ENCODE results near the gene AK9. TPM values are rescaled to one million over a fixed set of nuclear protein-coding genes. Genes with fewer than 3 reads are reported as not detected.

The AK9 gene
- total RNA-seq, 1 donor from 2014 or later = 8.2 TPM

GRCh38 chr6:109478222-109478805 lies 212.7 kb downstream of the AK9 start:
- Histone ChIP-seq H3F3A (ENCODE audit: low read depth) (peaks cover 26% of the 10 kb centered on the region), H3K4me3 (peak overlapping the region; percentile 35), H3K27me3 (no peaks in the 10 kb centered on the region), H3K4me2 (peak overlapping the region; percentile 99), H4K20me1 (ENCODE audit: low read depth) (peaks cover 4% of the 10 kb centered on the region), H3K4me1 (peaks cover 52% of the 10 kb centered on the region), H3K36me3 (peaks cover 6% of the 10 kb centered on the region), H3K9me3 (ENCODE audit: low read depth) (no peaks in the 10 kb centered on the region), H3K79me2 (ENCODE audit: low read depth) (peaks cover 94% of the 10 kb centered on the region), H3K27ac (peak overlapping the region; percentile 75), H3K9ac (no peak overlapping the region), H2AFZ (replicated peaks) (no peak overlapping the region)
- TF ChIP-seq EZH2phosphoT487 (IDR thresholded peaks at IDR 0.05) = no peak
- TF ChIP-seq CTCF (IDR thresholded peaks at IDR 0.05) = no peak
- no peak for TF ChIP-seq EZH2 (IDR thresholded peaks at IDR 0.05)
- no peak for DNase-seq (ENCODE audit: low spot score)
- H3K4me3 Mint-ChIP-seq = peak overlapping the region; percentile 36
- H3K27ac Mint-ChIP-seq = no peak overlapping the region
- peaks cover 49% of the 10 kb centered on the region for H3K36me3 Mint-ChIP-seq
- peaks cover 37% of the 10 kb centered on the region for H3K4me1 Mint-ChIP-seq
- no peaks in the 10 kb centered on the region for H3K9me3 Mint-ChIP-seq
- peaks cover 2% of the 10 kb centered on the region for H3K27me3 Mint-ChIP-seq (ENCODE audit: insufficient read depth, low read depth)

- H3K36me3 Mint-ChIP-seq = peaks cover 53% of the 10 kb centered on the region
- H3K79me2 ChIP-seq (ENCODE audit: low read depth) = peaks cover 93% of the 10 kb centered on the region
Measured at GRCh38 chr6:109477725-109478124, 213.3 kb downstream of the AK9 start.

GRCh38 chr6:109477184-109477583 lies 213.8 kb downstream of the AK9 start:
- peaks cover 35% of the 10 kb centered on the region for H3K4me1 Mint-ChIP-seq
- no peaks in the 10 kb centered on the region for H3K9me3 ChIP-seq (ENCODE audit: low read depth)
- peak overlapping the region; percentile 99 for H3K4me2 ChIP-seq
- peaks cover 6% of the 10 kb centered on the region for H3K36me3 ChIP-seq
- H3F3A ChIP-seq (ENCODE audit: low read depth) = peaks cover 26% of the 10 kb centered on the region
- peaks cover 3% of the 10 kb centered on the region for H3K27me3 Mint-ChIP-seq (ENCODE audit: insufficient read depth, low read depth)
- no peak overlapping the region for H2AFZ ChIP-seq (replicated peaks)
- no peak for DNase-seq (ENCODE audit: low spot score)
- H3K79me2 ChIP-seq (ENCODE audit: low read depth) = peaks cover 88% of the 10 kb centered on the region
- H3K9me3 Mint-ChIP-seq = no peaks in the 10 kb centered on the region
- no peak overlapping the region for H3K9ac ChIP-seq
- no peaks in the 10 kb centered on the region for H3K27me3 ChIP-seq
- no peak overlapping the region for H3K27ac Mint-ChIP-seq
- H3K27ac ChIP-seq = peak overlapping the region; percentile 75
- peaks cover 52% of the 10 kb centered on the region for H3K4me1 ChIP-seq
- peak overlapping the region; percentile 35 for H3K4me3 ChIP-seq
- H3K36me3 Mint-ChIP-seq = peaks cover 54% of the 10 kb centered on the region
- TF ChIP-seq EZH2phosphoT487 (IDR thresholded peaks at IDR 0.05) (no peak), CTCF (IDR thresholded peaks at IDR 0.05) (no peak), EZH2 (IDR thresholded peaks at IDR 0.05) (no peak)
- peaks cover 7% of the 10 kb centered on the region for H4K20me1 ChIP-seq (ENCODE audit: low read depth)
- H3K4me3 Mint-ChIP-seq = no peak overlapping the region

More at GRCh38 chr6:109477725-109478124, 213.3 kb downstream of the AK9 start:
- Histone ChIP-seq H3K9me3 (ENCODE audit: low read depth) (no peaks in the 10 kb centered on the region), H3K27me3 (no peaks in the 10 kb centered on the region), H3K4me1 (peaks cover 52% of the 10 kb centered on the region), H3K36me3 (peaks cover 6% of the 10 kb centered on the region), H3K27ac (peak overlapping the region; percentile 75), H3F3A (ENCODE audit: low read depth) (peaks cover 26% of the 10 kb centered on the region), H3K9ac (no peak overlapping the region), H3K4me2 (peak overlapping the region; percentile 99), H3K4me3 (peak overlapping the region; percentile 35), H2AFZ (replicated peaks) (no peak overlapping the region), H4K20me1 (ENCODE audit: low read depth) (peaks cover 7% of the 10 kb centered on the region)
- peak; percentile 61 for DNase-seq (ENCODE audit: low spot score)
- Mint-ChIP-seq H3K4me1 (peaks cover 37% of the 10 kb centered on the region), H3K9me3 (no peaks in the 10 kb centered on the region), H3K27ac (peak overlapping the region; percentile 95), H3K4me3 (no peak overlapping the region), H3K27me3 (ENCODE audit: insufficient read depth, low read depth) (peaks cover 2% of the 10 kb centered on the region)
- TF ChIP-seq EZH2phosphoT487 (IDR thresholded peaks at IDR 0.05) = no peak
- TF ChIP-seq CTCF (IDR thresholded peaks at IDR 0.05) = no peak
- TF ChIP-seq EZH2 (IDR thresholded peaks at IDR 0.05) = no peak

Measured in neural progenitor cell (in vitro differentiated cells).